ENCODE data around the gene CBLN3. TPM values are rescaled to one million over a fixed set of nuclear protein-coding genes. Genes with fewer than 3 reads are reported as not detected.

Gene CBLN3
- total and polyA plus RNA-seq, 4 donors = 1.7 to 4.9 (median 2.0) TPM

DNA sequence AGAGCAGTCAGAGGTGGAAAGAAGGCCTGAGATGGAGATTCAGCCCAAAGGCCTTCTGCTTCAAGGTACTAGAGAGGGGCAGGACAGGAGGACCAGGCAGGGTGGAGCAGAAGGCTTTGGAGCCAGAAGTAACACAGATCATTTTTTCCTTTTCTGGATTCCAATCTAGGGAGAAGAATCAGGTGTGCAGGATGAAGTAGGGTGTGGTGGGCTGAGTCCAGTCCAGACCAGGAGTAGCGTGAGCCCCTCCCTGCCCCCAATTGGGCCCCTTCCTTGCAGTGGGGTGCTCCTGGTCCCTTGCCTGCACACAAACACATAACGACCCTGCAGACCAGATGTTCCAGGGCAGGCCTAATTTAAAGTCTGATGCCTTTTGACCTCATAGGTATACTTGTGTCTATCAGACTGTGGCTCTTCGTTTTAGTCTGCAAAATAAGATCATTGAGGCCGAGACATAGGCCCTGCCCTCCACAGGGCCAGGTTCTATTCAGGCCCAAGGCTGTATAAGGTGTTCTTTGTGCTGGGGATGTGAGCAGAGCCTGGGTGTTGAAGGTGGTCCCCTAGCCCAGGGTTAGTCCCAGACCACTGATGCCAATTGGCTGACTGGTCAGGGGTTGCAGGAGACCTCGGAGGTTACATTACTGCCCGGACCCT is 31.7 kb downstream of the CBLN3 start:
- Histone ChIP-seq H3K27me3 (ENCODE audit: control insufficient read depth in 3 of 3, insufficient read depth in 3 of 3, low read length in 2 of 3) (no peaks in the 10 kb centered on the region), H3K9me3 (ENCODE audit: control insufficient read depth in 4 of 4, insufficient read depth in 3 of 4, low read length in 3 of 4) (peaks cover 0 to 2% (median 0%) of the 10 kb centered on the region in 4 donors), H3K36me3 (ENCODE audit: control insufficient read depth in 4 of 4, insufficient read depth in 4 of 4, low read length in 4 of 4) (peaks cover 0 to 5% (median 0%) of the 10 kb centered on the region in 4 donors), H3K4me3 (no peak overlapping the region), H3K4me1 (ENCODE audit: control insufficient read depth in 5 of 5, insufficient read depth in 5 of 5, low read length in 5 of 5) (peaks cover 5 to 51% (median 24%) of the 10 kb centered on the region in 5 donors), H3K27ac (ENCODE audit: low read depth in 1 of 2, low read length in 1 of 2) (peak overlapping the region; percentile 50 to 60), H3K9ac (ENCODE audit: insufficient read depth in 1 of 2, low read length in 2 of 2) (no peak overlapping the region)
- WGBS, 2 donors = 55 to 58% methylated on average over 6 of the region's 6 CpGs
- no peak for DNase-seq
- no peak for TF ChIP-seq CTCF (IDR thresholded peaks at IDR 0.05; ENCODE audit: control extremely low read depth, extremely low read depth)
- ATAC-seq (ENCODE audit: insufficient read depth, low FRiP score) = no peak

GRCh38 chr14:24395609-24396582 is 33.6 kb downstream of the CBLN3 start:
- Histone ChIP-seq H3K9me3 (ENCODE audit: control insufficient read depth in 4 of 4, insufficient read depth in 3 of 4, low read length in 3 of 4) (no peaks in the 10 kb centered on the region), H3K27ac (ENCODE audit: low read depth in 1 of 2, low read length in 1 of 2) (no peak overlapping the region), H3K4me3 (no peak overlapping the region), H3K36me3 (ENCODE audit: control insufficient read depth in 4 of 4, insufficient read depth in 4 of 4, low read length in 4 of 4) (no peaks in the 10 kb centered on the region), H3K4me1 (ENCODE audit: control insufficient read depth in 5 of 5, insufficient read depth in 5 of 5, low read length in 5 of 5) (peaks cover 5 to 43% (median 19%) of the 10 kb centered on the region in 5 donors), H3K9ac (ENCODE audit: insufficient read depth in 1 of 2, low read length in 2 of 2) (no peak overlapping the region), H3K27me3 (ENCODE audit: control insufficient read depth in 3 of 3, insufficient read depth in 3 of 3, low read length in 2 of 3) (no peaks in the 10 kb centered on the region)
- ATAC-seq (ENCODE audit: insufficient read depth, low FRiP score) (no peak), DNase-seq (no peak)
- WGBS, 2 donors = 40 to 52% methylated on average over 8 of the region's 8 CpGs
- TF ChIP-seq CTCF (IDR thresholded peaks at IDR 0.05; ENCODE audit: control extremely low read depth, extremely low read depth) = no peak

DNA sequence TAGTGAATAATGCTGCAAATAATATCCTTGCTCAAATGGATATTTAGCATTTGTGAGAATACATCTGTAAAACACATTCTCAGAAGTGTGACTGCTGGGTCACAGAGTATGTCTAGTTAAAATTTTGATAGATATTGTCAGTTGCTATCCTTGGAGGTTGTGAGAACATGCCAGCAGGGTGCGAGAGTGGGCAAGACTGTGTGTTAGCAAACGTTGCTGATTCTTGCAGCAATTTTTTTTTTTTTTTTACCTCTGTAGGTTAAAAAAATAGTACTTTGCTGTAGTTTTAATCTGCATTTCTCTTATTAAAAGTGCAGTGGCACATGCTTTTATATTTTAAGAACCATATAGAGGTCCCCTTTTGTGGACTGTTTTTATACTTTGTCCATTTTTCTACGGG is 35.2 kb downstream of the CBLN3 start:
- Histone ChIP-seq H3K4me1 (ENCODE audit: control insufficient read depth in 5 of 5, insufficient read depth in 5 of 5, low read length in 5 of 5) (peaks cover 0 to 35% (median 16%) of the 10 kb centered on the region in 5 donors), H3K9me3 (ENCODE audit: control insufficient read depth in 4 of 4, insufficient read depth in 3 of 4, low read length in 3 of 4) (no peaks in the 10 kb centered on the region), H3K9ac (ENCODE audit: insufficient read depth in 1 of 2, low read length in 2 of 2) (no peak overlapping the region), H3K27me3 (ENCODE audit: control insufficient read depth in 3 of 3, insufficient read depth in 3 of 3, low read length in 2 of 3) (no peaks in the 10 kb centered on the region), H3K27ac (ENCODE audit: low read depth in 1 of 2, low read length in 1 of 2) (no peak overlapping the region), H3K36me3 (ENCODE audit: control insufficient read depth in 4 of 4, insufficient read depth in 4 of 4, low read length in 4 of 4) (no peaks in the 10 kb centered on the region), H3K4me3 (no peak overlapping the region)
- no peak for TF ChIP-seq CTCF (IDR thresholded peaks at IDR 0.05; ENCODE audit: control extremely low read depth, extremely low read depth)
- WGBS, 2 donors = 44 to 45% methylated on average over 3 of the region's 3 CpGs
- no peak for DNase-seq
- ATAC-seq (ENCODE audit: insufficient read depth, low FRiP score) = no peak
